ENCODE measurements around the gene UNC5B. TPM values are rescaled to one million over a fixed set of nuclear protein-coding genes. Genes with fewer than 3 reads are reported as not detected.

Gene UNC5B
- total RNA-seq, 2 experiments from 2014 or later, result 0.07 TPM

GRCh38 chr10:71335173-71335708 lies 122.9 kb downstream of the UNC5B start:
- CTCF ChIA-PET, result no interaction called here
- Mint-ChIP-seq H3K4me3 (no peak overlapping the region), H3K27me3 (no peaks in the 10 kb centered on the region), H3K36me3 (ENCODE audit: low read depth) (peaks cover under 1% of the 10 kb centered on the region), H3K27ac (no peak overlapping the region), H3K4me1 (ENCODE audit: low read depth) (no peaks in the 10 kb centered on the region), H3K9me3 (no peaks in the 10 kb centered on the region)
- intact Hi-C loops (cut with micrococcal nuclease), result no loop called here
- no peak for DNase-seq
- POLR2A ChIA-PET, result no interaction called here
- no peak for ATAC-seq
- TF ChIP-seq CTCF (IDR thresholded peaks at IDR 0.05), result no peak

- Mint-ChIP-seq H3K9me3 (no peaks in the 10 kb centered on the region), H3K36me3 (ENCODE audit: low read depth) (peaks cover 3% of the 10 kb centered on the region), H3K27me3 (no peaks in the 10 kb centered on the region), H3K4me1 (ENCODE audit: low read depth) (no peaks in the 10 kb centered on the region), H3K27ac (no peak overlapping the region), H3K4me3 (no peak overlapping the region)
- ChIA-PET POLR2A (interaction anchor here (0.9 to 1.5 kb wide), 2 partner anchors 20 to 194 kb away, joined by 3 read pairs; no protein-coding TSS in a partner anchor), CTCF (interaction anchor here (1.1 kb wide), 1 partner anchor 33 kb away, joined by 4 read pairs; no protein-coding TSS in a partner anchor)
- no peak for TF ChIP-seq CTCF (IDR thresholded peaks at IDR 0.05)
- intact Hi-C loops (cut with micrococcal nuclease), result no loop called here
- DNase-seq (no peak), ATAC-seq (no peak)
Measured at GRCh38 chr10:71336632-71337031, 124.3 kb downstream of the UNC5B start.

GRCh38 chr10:71337219-71337701 lies 124.9 kb downstream of the UNC5B start:
- Mint-ChIP-seq H3K4me3 (no peak overlapping the region), H3K36me3 (ENCODE audit: low read depth) (peaks cover 3% of the 10 kb centered on the region), H3K27me3 (no peaks in the 10 kb centered on the region), H3K4me1 (ENCODE audit: low read depth) (no peaks in the 10 kb centered on the region), H3K27ac (no peak overlapping the region), H3K9me3 (no peaks in the 10 kb centered on the region)
- no peak for ATAC-seq
- ChIA-PET POLR2A (interaction anchor here (1.5 kb wide), 1 partner anchor 21 kb away, joined by 3 read pairs; no protein-coding TSS in a partner anchor), CTCF (no interaction called here)
- intact Hi-C loops (cut with micrococcal nuclease), result no loop called here
- no peak for TF ChIP-seq CTCF (IDR thresholded peaks at IDR 0.05)
- DNase-seq, result no peak

GRCh38 chr10:71338728-71339495 lies 126.5 kb downstream of the UNC5B start:
- Mint-ChIP-seq H3K27ac (no peak overlapping the region), H3K36me3 (ENCODE audit: low read depth) (peaks cover 3% of the 10 kb centered on the region), H3K4me3 (no peak overlapping the region), H3K4me1 (ENCODE audit: low read depth) (no peaks in the 10 kb centered on the region), H3K9me3 (no peaks in the 10 kb centered on the region), H3K27me3 (no peaks in the 10 kb centered on the region)
- TF ChIP-seq CTCF (IDR thresholded peaks at IDR 0.05), result no peak
- ChIA-PET CTCF (interaction anchor here (0.8 to 0.9 kb wide), 2 partner anchors 12 to 35 kb away, joined by 3 read pairs; no protein-coding TSS in a partner anchor), POLR2A (no interaction called here)
- DNase-seq, result no peak
- no peak for ATAC-seq
- intact Hi-C loops (cut with micrococcal nuclease), result no loop called here
